GM21825 (cell line): ENCODE results near the gene MAN1C1.
"Not testable (repeated sequence)": the region's sequence is repeated elsewhere in the genome, so short reads cannot be mapped to it uniquely, and the experiment has no call there.

Source experiments
- ATAC-seq: cut with Tn5 transposase; IDR thresholded peaks from one replicate; pipeline ENCODE4 v1.9.1; 2021; ENCODE audit warnings: mild to moderate bottlenecking, moderate library complexity; ENCODE audit not compliant: unreplicated experiment

Gene MAN1C1

DNA sequence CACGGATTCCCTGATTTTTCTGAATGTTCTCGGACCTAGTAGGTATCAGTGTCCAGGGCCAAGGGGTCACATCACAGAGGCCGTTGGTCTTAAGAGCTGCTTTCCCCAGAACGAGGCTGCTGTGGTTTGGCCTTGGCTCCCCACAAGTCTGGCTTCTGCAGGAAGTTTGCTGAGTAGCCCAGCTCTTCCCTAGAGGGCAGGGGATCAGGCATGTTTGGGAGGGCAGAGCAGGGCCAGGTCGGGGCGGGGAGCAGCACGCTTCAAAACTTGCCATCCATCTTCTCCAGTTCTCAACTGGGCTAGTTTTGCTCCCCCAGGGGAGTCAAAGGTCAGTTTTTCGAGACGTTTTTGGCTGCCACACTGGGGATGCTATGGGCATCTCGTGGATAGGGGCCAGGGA, 37.0 kb downstream of the MAN1C1 start:
- ATAC-seq, result no peak

GRCh38 chr1:25654109-25654660, 37.6 kb downstream of the MAN1C1 start:
- no peak for ATAC-seq

DNA sequence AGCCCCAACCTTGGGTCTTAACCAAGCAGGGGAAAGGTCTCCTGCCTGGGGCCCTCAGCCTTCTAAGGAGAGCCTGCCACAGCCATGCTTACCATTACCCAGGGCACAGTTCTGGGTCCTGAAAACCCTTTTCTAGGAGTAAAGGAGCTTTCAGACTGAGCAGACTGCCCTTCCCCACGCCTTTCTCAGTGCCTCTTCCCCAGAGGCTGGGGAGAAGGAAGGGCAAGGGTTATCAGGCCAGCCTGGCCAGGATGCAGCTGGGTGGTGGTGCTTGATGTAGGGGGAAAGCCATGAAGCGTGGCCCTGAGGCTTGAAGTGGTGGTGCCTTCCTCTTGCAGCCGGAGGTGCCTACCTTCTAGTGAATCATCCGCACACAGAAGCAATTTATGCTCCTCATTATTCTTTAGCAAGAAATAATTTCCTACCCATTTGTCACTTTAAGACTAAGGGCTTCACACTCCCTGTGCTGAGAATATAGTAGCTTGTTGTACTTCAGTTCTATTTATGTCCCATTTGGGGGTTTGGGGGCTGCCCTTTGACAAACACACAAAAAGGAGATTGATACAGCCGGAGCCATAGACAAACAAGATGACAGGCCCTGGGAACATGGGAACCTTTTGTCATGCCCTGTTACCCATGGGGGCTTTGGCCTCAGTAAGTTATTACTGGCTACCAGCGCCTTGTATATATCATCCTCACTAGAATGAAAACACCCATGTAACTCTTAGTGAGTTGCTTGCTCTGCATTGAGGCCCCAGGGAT, 40.7 kb downstream of the MAN1C1 start:
- no peak for ATAC-seq

DNA sequence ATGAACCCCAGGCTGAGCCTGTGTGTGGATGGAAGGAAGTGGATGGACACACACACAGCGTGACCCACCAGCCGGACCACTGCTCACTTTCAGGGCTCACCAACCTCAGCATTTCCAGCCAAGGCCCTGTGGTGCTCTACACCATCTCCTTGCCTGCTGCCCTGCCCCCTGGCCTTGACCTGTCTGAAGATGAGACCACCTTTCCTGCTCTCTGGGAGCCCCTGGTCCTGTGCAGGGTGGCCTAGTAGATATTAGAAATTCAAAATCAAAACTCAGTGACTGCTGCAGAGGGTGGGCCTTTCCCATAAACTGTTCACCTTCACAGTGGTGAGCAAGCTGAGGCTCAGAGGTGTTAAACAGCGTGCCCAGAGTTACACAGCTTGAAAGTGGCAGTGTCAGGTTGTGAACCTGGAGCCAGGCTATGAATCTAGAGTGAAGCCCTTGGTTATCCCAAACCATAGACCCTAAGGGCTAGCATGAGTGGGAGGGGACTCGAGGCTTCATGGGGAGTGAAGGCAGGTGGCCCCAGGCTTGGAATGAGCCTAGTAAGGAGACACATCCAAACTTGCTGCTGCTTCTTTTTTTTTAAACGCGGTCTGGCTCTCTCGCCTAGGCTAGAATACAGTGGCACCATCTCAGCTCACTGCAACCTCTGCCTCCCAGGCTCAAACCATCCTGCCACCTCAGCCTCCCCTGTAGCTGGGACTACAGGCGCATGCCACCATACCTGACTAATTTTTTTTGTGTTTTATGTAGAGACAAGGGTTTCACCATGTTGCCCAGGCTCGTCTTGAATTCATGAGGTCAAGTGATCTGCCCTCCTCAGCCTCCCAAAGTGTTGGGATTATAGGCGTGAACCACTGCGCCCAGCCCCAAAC, 41.5 kb downstream of the MAN1C1 start:
- ATAC-seq, result no peak

GRCh38 chr1:25658791-25659431, 42.3 kb downstream of the MAN1C1 start:
- ATAC-seq, result no peak

GRCh38 chr1:25661043-25661815, 44.6 kb downstream of the MAN1C1 start:
- no peak for ATAC-seq

- ATAC-seq, result no peak
These were observed 45.5 kb downstream of the MAN1C1 start for GRCh38 chr1:25662061-25662460.

GRCh38 chr1:25662959-25663358, 46.4 kb downstream of the MAN1C1 start:
- not testable (repeated sequence) for ATAC-seq

DNA sequence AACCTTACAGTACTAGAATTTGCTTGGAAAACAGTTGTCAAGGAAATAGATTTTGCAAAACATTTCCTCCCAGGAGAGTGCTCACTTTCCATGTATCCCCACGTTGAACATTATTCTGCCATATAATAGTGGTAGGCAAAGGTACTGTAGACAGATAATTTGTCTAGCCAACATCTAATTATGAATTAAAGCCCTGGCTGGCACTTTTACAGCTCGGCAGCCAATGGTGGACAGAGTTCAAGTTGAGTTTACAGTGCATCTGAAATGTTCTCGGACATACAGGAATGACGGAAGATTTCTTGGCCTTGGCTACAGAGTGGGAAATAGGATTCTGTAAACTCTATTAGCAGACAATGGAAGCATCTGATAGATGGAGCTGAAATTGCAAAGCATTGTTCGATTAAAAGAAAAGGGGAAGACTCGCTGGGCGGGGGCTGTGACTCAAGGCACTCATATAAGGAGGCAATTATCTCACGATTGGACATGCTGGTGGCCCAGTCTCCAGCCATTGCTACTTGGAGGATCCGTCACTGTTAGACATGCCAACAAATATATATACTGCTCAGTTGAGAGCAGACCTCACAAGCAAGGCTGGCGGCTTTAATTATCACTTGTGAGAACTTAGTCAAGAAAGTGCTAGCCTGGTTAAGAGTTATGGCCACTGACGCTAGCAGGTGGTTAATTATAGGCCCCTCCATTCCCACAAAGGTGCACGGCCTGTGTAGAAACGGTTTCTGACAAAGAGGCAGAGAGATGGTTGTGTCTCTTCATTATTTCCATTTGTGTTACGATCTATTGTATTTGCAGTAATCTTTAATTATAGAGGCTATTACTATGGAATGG, 48.0 kb downstream of the MAN1C1 start:
- ATAC-seq, result no peak

GRCh38 chr1:25666460-25666859, 49.9 kb downstream of the MAN1C1 start:
- no peak for ATAC-seq

DNA sequence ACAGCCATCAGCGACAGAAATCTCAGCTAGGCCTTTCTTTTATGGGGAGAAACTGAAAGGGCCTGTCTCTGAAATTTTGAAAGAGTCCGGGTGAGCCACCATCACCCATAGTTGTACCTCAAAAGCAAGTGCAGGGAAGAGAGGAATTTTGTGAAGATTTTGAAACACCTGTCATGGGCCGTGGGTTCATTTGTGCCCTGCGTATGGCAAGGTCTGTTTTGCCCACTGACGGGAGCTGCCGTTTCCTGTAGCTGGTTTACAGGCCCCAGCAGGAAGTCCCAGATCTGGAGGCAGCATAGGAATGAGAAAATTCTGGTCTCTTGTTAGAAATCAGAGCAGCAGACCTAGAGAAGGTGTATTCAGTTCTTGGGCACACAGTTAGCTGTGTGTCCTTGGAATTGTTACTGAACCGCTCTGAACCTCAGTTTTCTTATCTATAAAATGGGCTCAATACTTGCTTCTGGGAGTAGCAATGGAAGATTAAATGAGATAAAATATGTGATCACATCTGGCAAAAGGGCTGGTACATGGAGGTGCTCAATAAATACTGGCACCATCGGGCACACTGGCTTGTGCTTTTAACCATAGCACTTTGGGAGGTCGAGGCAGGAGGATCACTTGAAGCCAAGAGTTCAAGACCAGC, 52.5 kb downstream of the MAN1C1 start:
- no peak for ATAC-seq

DNA sequence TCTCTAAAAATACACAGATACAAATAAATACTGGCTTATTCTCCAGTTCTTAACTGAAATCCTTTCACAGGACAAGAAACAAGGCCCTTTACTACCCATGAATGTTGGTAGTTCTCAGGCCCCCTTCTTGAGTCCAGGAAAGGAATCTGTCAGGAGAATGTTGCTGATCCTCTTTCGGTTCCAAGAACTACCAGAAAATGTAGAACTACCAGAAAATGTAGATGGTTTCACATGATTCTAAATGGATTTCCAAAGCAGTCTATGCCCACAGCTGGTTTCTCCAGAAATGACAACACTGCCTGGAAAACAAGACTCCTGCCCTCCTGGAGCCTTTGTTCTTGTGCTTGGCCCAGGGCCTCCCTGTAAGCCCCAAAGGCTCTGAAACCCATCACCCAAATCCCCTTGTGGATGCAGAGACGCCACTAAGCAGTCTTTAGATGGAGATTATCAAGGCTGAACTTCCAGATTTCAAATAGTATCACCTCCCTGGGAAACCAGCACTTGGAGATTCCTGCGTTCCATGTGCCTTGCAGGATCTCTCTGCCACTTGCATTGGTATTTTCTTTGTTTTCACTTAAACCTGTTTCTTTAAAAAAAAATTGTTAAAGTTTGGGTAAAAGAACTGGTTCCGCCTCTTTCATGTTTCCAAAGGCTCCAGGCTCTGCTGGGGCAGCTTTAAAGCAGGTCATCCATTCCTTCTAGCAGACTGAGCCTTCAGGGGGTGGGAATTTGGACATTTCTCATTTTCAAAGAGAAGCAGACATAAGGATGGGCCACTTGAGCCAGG, 53.4 kb downstream of the MAN1C1 start:
- no peak for ATAC-seq

DNA sequence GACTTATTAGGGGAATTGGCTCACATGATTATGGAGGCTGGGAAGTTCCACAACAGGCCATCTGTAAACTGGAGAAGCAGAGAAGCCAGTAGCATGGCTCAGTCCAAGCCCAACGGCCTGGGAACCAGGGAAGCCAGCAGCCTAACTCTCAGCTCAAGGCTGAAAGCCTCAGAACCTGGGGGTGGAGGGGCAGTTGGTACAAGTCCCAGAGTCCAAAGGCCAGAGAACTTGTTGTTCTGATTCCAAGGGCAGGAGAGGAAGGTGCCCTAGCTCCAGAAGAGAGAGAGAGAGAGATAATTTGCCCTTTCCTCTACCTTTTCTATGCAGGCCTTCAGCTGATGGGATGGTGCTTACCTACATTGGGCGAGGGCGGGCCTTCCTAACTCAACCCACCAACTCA, 55.3 kb downstream of the MAN1C1 start:
- no peak for ATAC-seq

- ATAC-seq, result no peak
These were observed 56.3 kb downstream of the MAN1C1 start for GRCh38 chr1:25672763-25673409.

DNA sequence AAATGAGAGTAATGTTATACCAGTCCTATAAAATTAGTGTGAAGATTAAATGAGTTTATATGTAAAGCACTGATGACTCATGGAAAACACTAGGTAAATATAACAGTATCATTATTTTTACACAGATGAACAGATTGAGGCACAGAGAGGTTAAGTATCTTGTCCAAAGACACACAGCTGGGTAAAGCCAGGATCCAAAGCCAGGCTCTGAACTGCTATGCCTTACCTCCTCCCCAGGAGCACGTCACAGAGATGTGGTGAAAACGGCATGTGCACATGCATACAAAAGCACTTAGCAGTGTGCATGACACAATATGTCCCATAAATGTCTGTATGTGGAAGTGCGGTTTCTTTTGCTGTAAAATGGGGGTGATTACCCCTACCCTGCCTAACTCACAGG, 56.9 kb downstream of the MAN1C1 start:
- no peak for ATAC-seq

DNA sequence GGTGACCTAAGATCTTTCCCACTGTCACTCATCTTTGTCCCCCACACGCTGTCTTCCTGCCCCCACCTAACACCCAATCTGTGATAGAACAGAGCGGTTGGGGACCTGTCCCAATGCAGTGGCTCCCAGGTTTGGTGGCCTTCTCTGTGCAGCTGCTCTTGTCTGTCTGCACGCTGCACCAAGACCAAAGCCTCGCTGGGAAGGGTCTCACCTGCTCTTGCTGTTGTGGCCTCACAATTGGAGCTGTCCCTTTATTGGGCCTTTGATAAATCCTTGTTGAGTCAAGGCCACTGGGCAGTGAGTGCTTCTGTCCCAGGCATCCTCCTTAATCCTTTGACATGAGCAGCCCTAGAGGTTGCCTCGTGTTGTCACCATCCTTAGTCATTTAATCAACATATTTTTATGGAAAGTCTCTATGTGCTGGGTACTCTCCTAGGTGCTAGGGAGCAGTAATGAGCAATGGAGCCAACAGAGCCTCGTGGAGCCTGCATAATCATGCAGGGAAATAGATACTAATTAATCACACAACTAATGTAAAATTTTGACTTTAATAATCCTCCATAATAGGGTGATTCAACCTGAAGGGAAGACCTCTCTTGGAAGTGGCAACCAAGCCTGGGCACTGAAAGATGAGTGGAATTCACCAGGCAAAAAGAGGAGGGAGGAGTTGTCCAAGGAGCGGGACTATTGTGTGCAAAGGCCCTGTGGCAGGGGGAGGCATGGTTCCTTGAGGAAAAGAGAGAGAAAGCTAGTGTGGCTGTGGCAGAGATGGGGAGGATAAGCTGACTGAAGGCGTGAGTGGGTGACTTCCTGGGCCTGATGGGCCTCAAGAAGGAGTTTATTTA, 57.6 kb downstream of the MAN1C1 start:
- no peak for ATAC-seq

- ATAC-seq, result no peak
These were observed 58.2 kb downstream of the MAN1C1 start for GRCh38 chr1:25674807-25675084.
